NCI-H524 treated with DMSO at 0.1 percent for 48 hours (cell line): ENCODE data around the gene PBOV1.

Experiments
- DNase-seq: peaks from one replicate; lab custom pipeline; 2025; lab: John Stamatoyannopoulos, UW

The PBOV1 gene

DNA sequence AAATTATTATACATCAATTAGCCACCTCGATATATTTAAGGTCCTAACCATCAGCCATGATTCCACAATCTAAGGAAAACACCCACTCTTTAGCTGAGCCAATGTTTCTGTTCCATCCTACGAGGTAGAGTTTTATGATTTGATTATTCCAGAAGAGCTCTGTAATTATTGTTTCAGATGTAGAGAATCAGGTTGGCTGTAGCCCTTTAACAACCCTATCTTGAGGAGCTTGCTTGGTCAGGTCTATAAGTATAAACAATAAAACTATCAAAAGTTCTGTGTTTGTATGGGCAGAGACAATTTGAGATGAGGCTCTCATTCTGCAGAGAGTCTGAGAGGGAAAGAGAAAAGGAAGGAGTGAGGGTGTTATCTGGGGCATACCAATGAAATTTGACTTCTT, at the start of gene PBOV1:
PBOV1 (minus strand) TSS at position 43 of the 400 bp plus-strand sequence. CDS start 96 bp downstream, outside the sequence.
- no peak for DNase-seq

DNA sequence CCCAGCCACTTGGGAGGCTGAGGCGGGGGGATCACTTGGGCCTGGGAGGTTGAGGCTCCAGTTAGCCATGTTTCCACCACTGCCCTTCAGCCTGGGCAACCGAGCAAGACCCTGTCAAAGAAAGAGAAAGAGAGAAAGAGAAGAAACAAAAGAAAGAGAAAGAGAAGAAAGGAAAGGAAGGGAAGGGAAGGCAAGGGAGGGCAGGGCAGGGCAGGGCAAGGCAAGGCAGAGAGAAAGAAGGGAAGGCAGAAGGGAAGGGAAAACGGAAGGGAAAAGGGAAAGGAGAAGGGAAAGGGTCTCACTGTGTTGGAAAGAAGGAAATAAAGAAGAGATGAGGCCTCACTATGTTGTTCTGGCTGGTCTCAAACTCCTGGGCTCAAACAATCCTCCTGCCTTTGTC, 47.8 kb upstream of the PBOV1 start:
- DNase-seq, result no peak

DNA sequence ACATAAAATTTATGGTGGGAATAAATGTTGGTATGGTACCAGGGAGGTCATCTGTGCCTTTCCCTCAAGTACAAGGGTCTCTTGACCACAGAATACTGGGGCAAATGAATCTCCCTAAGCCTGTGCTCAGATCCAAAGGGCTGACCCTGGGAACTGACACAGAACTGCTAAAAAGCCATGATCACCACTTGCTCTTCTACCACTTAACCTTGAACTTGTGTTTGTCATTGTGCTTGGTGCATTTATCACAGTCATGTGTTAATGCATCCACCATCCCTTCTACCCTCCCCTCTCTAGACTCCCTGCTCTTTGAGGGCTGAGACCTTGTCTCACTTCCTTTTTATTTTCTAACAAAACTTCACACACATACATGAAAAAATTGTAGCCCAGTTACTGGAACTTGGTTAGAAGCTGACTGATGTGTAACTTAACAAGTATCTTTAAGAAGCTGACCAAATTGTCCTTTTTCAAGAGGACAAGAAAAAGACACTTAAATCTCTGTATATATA, 46.1 kb upstream of the PBOV1 start:
- no peak for DNase-seq

DNA sequence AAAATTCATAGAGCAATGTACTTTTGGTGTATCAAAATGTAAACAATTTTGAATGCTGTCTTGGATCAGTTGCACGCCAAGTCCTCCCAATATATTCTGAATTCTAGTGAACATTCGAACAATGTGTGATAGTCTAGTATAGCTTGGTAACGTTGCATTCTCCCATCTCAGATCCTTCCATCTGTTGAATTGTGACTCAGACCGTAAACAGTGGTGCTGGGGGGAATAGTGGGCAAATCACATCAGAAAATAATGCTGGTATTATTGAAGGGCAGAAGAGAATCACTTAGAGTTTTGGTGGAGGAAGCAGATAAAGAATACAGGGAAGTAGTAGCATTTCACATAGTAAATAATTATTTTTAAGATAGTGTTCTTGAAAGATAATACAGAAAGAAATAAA, 45.7 kb upstream of the PBOV1 start:
- DNase-seq, result no peak

DNA sequence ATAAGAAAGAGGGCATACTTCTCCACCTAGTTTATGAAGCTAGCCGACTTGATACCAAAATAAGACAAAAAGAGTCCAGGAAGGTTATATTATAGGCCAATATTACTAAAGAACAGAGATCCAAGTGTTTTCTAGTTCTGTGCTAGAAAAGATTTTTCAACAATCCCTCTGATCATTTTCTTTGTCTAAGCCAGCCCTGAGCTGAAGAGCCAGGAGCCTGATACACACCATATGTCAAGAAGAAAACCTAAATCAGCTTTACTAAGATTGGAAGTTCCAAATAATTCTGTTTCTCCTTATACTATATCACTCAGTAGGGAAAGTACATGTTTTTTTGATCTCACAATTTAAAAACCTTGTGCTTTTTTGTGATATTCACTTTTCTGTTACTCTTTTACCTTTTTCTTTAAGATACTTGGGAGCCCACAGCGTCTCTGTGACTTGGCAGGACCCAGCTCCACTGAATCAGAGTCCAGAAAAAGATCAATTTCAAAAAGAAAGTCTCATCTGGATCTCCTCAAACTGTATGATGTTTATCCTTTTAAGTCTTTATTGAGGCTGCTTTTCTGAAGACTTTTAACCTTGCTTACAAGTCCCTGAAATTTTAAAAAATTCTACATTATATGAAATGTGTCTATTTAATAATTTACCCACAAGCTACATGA, 43.0 kb upstream of the PBOV1 start:
- DNase-seq, result no peak

DNA sequence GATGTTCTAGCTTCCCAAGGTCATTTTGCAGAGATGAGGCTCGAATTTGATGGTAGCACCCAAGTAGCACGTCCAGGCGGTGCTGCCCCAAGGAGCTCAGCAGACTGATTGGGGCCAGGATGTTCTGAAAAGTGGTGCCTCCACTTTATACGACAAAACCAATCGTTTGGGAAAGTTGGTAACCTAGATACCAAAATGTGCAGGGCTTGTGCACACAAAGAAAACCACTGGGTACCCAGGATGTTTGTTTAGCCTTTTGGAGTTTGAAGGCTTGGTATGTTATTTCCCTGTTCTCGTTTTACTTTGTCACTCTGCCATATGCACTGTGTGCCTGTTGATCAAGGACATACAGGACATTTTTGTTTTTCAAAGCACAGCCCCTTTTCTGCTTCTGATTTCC, 40.7 kb upstream of the PBOV1 start:
- no peak for DNase-seq

DNA sequence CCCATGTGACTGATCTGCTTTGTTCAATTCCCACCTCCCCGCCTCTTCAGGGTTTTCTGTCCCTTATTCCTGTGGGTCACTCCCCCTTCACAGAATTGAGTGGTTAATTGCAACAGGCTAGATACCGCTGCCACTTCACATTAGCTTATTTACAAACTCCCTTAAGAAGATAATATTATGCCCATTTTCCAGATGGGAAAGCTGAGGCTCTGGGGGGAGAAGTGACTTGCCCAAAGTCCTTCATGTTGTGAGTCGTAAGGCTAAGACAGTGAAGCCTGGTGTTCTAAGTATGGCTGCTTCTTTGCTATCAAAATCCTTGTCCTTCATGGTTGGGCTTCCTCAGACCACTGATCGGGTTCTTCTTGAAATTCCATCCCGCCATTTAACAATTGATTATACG, 39.9 kb upstream of the PBOV1 start:
- DNase-seq, result no peak

DNA sequence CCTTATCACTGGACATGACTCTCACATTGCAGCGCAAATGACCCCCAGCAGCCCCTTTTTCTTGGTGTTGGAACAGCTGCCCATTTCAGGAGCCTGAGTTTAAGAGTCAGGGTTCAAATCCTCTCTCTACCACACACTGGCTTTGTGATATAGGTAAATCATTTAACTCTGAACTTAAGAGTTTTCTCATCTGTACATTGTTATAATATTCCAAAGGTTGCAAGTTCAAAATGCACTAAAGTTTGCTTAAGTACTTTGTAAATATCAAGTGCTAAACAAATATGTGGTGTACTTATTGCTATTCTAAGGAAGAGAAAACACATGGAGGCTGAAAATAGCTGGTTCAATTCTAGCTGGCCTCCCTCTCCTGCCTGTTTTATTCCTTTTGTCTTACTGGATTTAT, 39.3 kb upstream of the PBOV1 start:
- no peak for DNase-seq

DNA sequence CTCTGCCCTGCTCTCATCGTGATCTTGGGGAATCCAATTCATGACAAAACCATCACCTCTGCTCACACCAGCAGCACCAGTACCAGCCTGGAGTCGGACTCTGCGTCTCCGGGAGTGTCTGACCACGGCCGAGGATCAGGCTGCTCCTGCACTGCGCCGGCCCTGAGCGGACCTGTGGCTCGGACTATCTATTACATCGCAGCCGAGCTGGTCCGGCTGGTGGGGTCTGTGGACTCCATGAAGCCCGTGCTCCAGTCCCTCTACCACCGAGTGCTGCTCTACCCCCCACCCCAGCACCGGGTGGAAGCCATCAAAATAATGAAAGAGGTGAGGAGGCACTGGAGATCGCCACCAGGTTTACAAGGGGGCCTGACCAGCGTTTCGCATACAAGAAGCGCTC, 37.2 kb upstream of the PBOV1 start:
- no peak for DNase-seq

DNA sequence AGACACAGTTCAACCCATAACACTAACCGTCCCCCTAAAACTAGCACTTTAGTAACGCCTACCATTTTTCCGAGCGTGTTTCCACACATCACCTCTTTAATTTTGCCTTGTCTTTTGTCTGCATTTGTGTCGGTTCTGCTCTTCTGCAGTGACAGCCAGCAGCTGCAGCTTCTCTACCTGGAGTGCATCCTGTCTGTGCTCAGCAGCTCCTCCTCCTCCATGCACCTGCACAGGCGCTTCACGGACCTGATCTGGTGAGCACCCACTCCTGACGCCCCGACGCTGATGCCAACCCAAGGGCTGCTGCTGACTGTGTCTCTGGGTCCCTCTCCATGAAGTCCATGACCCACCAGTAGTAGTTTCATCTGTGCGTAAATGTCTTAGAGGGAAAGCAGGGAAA, 35.4 kb upstream of the PBOV1 start:
- DNase-seq, result no peak

DNA sequence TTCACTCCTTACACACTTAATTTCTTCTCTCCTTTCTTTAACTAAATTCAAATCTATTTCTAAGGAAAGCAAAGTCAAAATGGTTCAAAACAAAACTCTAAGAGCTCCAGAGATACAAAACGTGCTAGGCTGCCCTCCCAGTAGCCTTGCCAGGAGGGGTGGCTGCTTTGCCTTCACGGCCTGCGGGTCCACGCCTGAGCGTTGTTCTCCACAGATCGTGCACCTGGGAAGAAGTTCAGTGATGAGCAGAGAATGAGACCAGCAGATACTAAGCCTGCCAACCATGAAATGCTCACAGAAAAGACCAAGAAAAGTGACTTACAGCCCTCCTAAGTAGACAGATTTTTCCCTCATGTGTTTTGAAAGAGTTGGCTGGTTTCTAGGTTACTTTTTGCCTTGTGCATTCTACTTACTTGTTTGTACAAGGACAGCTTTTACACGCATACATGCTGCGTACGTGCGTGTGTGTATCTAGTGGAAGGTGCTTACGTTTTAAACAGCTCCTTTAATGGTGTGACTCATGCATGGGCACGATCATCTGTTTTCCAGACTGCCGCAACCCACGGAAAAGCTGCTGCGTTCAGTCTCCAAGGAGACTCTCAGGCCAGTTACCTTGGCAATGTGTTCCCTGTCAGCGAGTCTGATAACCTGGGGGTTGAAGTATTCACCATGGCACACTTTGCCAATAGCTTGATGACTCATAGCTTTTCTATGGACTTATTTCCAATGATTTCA, 32.4 kb upstream of the PBOV1 start:
- DNase-seq, result no peak

DNA sequence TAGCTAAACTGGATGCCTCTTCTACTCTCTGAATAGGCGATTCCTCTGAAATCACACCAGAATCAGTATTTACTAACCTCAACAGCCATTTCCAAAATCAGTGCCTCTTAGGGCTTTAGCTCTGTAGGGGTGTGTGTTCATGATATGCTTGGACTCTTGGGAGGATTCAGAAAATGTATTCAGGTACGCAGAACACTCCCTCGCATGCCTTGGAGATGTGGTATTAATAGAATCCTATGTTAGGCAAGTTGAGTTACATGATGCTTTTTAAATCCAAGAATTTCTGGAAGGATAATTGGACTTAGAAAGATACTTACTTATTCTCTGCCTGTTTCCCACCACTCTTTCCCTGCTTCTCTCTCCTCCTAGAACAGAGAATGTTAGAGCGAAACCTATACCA, 31.8 kb upstream of the PBOV1 start:
- no peak for DNase-seq

DNA sequence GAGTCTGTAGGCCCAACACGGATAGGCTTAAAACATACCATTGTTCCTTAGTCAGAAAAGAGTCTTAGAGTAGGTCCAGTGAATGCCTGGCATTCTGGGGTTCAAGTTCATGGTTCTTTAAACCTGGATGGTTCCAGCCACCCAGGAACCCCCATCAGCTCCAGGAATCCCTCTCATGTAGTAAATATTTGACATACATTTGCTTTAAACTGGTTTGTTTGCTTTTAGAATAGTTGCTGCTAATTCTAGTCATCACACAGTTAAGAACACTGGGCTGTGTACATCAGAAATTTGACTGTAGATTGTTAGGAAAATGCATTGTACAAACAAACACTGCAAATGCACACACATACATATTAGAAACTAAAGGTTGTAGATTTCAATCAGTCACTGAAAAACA, 30.6 kb upstream of the PBOV1 start:
- DNase-seq, result no peak

DNA sequence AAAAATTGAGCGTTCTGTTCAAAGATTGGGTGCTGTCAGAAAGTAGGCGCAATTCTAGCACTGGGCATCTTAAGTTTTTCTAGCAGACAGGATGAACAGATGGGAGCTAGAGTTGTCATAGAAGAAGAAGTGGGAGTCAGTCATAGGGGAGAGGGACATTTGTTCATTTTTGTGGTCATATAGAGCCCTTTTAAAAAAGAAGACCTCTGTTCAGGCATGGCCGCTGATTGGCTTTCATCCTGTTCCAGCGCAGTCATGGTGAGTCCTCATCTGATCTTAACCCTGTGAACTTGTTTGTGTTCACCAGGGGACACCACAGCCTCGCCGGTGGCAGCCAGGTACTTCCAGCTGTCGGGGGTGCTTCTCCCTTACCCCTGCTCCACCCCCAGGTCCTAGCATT, 29.7 kb upstream of the PBOV1 start:
- DNase-seq, result no peak

DNA sequence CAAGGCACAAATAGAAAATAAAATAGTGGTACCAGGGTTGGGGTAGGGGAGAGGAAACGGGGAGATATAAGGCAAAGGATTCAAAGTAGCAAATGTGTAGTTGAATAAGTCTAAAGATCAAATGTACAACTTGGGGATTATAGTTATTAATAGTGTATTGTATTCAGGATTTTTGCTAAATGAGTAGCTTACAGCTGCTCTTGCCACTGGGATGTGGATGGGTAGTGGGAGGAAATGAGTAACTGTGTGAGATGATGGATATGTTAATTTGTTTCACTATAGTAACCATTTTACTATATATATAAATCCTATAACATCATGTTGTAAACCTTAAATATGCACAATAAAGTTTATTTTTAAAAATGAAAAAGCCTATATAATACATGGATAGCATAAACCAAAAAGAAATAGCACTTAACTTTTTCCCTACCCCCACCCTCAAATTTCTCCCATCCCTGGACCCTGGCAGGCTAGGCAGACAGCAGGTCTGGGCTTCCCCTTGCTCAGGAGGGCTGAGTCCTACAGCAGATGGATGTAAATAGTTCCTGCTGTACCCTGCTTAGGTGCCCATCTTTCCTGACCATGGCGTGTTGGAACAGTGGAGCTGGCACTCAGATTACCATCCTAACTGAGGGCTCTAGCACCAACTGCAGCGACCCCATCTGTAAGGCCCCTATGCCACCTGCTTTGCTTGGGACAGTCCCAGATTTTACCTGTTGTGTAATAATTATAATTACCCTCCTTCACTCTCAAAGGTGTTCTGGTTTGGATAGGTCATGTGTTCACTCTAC, 28.6 kb upstream of the PBOV1 start:
- no peak for DNase-seq

DNA sequence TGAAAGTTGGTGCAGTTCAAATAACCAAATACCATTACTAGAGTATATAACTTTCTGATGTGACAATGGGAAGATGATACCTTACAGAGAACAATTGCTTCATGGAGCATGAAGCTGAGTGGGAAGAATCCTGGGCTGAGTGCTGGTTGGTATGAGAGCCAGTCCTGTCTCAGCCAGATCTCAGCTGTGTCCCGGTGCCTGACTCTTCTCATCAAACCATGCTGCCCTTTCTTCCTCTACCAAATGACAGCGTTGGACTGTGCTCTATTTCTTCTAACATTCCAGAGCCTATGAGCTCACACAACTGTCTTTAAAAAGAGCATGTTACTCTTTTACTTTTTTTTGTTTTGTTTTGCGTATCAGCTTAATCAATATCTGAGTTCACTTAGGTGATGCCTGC, 27.5 kb upstream of the PBOV1 start:
- no peak for DNase-seq

DNA sequence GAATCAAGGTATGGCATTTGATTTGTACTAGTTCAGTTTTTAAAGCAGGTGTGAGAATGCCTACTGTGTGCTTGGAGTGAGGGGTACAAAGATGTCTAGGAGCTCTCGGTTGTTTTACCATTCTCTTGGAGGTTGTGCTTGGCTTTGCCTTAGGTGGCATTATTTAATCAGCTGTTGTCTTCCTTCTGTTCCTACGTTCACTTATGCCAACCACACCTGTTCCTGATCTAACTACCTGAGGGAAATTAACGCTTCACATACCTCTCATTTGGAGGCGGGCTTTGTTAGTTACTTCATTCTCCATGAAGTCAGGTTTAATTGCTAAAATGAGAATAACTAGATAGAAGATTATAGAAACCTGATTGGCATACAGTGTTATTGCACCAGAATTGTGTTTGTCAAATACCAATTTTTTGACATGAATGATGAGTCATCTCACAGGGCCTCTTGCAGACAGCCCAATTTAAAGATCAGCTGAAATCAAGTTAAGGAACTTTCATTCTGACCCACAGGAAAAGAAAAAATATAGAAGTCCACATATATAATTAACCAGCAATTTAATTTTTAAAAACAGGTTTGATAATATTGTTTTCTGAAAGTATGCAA, 24.8 kb upstream of the PBOV1 start:
- no peak for DNase-seq

DNA sequence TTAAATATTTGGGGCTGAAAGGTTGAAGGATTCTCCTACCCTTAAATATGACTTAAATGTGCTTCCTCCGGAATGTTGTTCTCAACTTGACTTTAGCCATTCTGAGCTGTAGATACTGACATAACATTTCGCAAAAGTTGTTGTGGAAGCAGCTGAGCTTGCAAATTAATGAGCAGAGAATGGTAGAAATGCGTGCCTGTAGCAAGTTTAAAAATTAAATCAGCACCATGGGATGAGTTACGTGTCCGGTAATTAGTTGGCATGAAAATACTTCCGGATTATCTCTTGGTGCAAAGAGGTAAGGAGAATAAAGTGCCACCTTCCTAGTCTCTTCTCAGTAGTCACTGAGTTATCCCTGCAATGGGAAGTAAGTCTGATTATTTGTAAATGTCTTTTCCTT, 23.6 kb upstream of the PBOV1 start:
- no peak for DNase-seq

DNA sequence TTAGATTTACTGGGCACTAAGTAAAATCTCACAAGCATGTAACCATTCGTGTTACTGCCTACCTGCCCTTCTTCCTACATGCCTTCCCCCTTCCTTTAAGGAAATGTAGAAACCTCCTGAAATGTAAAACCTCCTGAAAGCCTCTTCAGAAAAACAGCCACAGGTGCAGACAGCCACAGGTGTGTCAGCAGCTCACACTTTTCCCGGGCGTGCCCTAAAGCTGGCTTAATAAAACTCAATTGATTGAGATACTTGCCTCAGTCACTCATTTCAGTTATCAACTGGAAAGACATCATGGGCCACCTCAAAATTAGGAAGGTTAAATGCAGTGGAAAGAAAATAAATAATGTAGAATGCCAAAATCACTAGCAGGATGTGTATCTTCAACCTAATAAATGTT, 23.1 kb upstream of the PBOV1 start:
- DNase-seq, result no peak

DNA sequence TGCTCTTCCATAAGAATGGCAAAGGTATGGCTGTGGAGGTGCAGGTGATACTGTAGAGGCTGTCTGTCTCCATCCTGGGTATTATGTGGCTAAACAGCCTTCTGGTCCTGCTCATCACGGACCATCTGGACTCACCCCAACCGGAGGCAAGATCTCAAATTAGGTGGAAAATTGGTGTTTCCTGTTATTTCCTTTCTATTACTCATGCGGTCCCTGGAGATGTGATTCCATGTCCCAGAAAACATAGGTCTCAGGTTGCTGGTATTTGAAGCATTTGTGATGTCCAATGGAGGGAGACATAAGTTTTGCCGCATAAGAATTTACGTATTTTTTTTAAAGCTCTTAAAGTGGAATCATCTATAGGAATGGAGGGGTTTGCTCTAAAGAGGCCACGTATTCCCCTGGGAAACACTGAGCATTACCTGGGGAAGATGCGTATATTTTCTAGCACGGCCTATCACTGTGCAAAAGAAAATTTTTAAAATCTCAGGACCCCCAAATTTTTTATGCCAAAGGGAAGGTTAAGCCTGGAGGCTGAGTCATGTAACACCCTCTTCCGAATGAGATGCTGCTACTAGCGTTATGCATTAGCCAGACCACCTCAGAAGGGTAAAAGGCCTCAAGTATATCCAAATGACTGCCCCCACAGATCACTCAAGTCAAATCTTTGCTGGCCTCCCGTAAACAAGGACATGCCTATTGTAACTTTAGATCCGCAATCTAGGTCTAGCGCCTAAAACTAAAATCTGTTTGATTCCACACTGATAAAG, 22.4 kb upstream of the PBOV1 start:
- no peak for DNase-seq

DNA sequence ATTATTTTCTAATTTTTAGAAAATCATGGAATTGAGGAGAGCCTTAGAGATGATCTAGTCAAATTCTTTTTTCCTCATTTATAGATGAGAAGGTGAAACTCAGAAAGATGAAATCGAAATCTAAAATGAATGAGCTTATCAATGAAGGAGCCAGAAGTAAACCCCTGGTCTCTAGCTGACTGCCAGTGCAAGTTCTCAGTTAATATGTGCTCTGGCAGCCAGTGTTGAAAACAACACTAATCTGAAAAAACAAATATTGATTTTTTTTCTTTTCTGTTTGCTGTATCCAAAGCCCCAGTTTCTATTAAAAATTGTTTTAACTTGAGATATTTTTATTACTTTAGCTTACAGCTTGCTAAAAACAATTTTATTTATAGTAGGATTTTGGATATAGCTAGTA, 21.5 kb upstream of the PBOV1 start:
- no peak for DNase-seq

DNA sequence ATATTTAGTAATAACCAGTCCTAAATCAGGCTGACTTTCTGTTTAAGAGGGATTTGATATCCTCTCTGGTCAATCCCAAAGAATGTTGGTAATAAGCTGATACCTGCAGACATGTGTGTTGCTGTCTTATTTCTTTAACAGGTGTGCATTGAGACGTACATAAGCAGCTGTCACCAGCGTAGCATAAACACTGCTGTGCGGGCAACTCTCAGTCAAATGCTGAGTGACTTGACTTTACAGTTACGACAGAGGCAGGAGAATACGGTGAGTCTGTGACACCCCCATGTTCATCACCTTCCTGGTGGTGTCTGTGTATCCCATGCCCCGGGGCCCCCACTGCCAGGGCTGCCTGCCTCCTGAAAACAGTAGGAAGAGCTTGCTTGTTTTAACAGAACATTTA, 20.1 kb upstream of the PBOV1 start:
- DNase-seq, result no peak
